Transverse colon (tissue), 4 donors: Measurements from ENCODE around the gene CS. TPM values are rescaled to one million over a fixed set of nuclear protein-coding genes. Genes with fewer than 3 reads are reported as not detected.
"Not testable (repeated sequence)": the region's sequence is repeated elsewhere in the genome, so short reads cannot be mapped to it uniquely, and the experiment has no call there.

Experiments
- DNase-seq: peaks from one replicate; pipeline ENCODE4 v3.0.0-alpha.2; 2019
- H3K27ac ChIP-seq, 4 donors: fragments of 200-600 bp; sonication (generic); 2 replicates each; pipeline ENCODE4 v1.5.1; 2016 to 2018; ENCODE audit warnings: inconsistent platforms in 4 of 4
- H3K27me3 ChIP-seq: fragments of 200-600 bp; sonication (generic); 2 replicates; pipeline ENCODE4 v1.5.1; 2017; ENCODE audit warnings: inconsistent platforms
- H3K36me3 ChIP-seq, 4 donors: fragments of 200-600 bp; sonication (generic); 2 replicates each; pipeline ENCODE4 v1.5.1; 2017 to 2019; ENCODE audit warnings: inconsistent platforms in 4 of 4
- H3K4me1 ChIP-seq, 4 donors: fragments of 200-600 bp; sonication (generic); 2 replicates each; pipeline ENCODE4 v1.5.1; 2017 to 2020; ENCODE audit warnings: inconsistent platforms in 4 of 4
- H3K4me3 ChIP-seq, 4 donors: fragments of 200-600 bp; sonication (generic); 1 replicate in 1 of 4; 2 replicates in 3 of 4; pipeline versions ENCODE4 v1.5.1 to v1.6.1; 2017 to 2019; ENCODE audit warnings: inconsistent platforms in 4 of 4
- H3K9me3 ChIP-seq, 2 donors: fragments of 200-600 bp; sonication (generic); 2 replicates each; pipeline ENCODE4 v1.5.1; 2017 to 2019; ENCODE audit warnings: inconsistent platforms in 2 of 2
- EP300 ChIP-seq: sonication (generic); formaldehyde crosslinking; IDR thresholded peaks from one replicate; pipeline ENCODE4 v1.6.1; 2017; ENCODE audit warnings: antibody characterized with exemption, low read depth
- POLR2A ChIP-seq: fragments of 450-650 bp; IDR thresholded peaks from one replicate; pipeline ENCODE4 v1.6.1; 2016; ENCODE audit warnings: antibody characterized with exemption, mild to moderate bottlenecking, moderate library complexity
- POLR2AphosphoS5 ChIP-seq, 3 donors: sonication (generic); formaldehyde crosslinking; IDR thresholded peaks; one replicate each; pipeline ENCODE4 v1.6.1; 2016; ENCODE audit warnings: antibody characterized with exemption in 3 of 3
- WGBS, 2 donors: methylation state at CpG; one replicate each; pipeline ENCODE4 v1.1.5; 2018; ENCODE audit warnings: low coverage in 1 of 2; 5-methylcytosine and 5-hydroxymethylcytosine counted together
- in situ Hi-C, 4 donors: fragments of 200-750 bp; cut with MboI; loops; one replicate each; pipeline versions ENCODE4 v1.15.0 to v1.15.1; 2017; ENCODE audit warnings: low sequenced_read_pairs in 3 of 4, low pct_ligation_motif_present in 1 of 4, low pct_unique_long_range_greater_than_20kb in 1 of 4
- intact Hi-C: fragments of 100-400 bp; cut with DNase I; formaldehyde crosslinking; loops from one replicate; pipeline ENCODE4 v1.15.1; 2023; ENCODE audit warnings: low total_unique reads
- total RNA-seq, 4 donors: library from RNA; depleted of rRNA; stranded (reverse); fragments of >200 nt; gene quantifications; one replicate each; pipeline ENCODE4 v1.1.0, GENCODE V29; 2016
- TF ChIP-seq, protein P1 (sequence below), 5 experiments: fragments of 200-600 bp in 3 of 5; fragments of 450-650 bp in 2 of 5; sonication (generic) in 3 of 5; IDR thresholded peaks; 1 replicate in 2 of 5; 2 replicates in 3 of 5; pipeline ENCODE4 v1.5.1; 2016 to 2017; ENCODE audit warnings: antibody characterized with exemption in 5 of 5, inconsistent platforms in 3 of 5, mild to moderate bottlenecking in 2 of 5, moderate library complexity in 1 of 5

The CS gene
- 100 to 1,000 TPM in 3 of 4 donors, 10 to 100 TPM in 1; 92.4 to 297 (median 213) TPM for total RNA-seq

DNA sequence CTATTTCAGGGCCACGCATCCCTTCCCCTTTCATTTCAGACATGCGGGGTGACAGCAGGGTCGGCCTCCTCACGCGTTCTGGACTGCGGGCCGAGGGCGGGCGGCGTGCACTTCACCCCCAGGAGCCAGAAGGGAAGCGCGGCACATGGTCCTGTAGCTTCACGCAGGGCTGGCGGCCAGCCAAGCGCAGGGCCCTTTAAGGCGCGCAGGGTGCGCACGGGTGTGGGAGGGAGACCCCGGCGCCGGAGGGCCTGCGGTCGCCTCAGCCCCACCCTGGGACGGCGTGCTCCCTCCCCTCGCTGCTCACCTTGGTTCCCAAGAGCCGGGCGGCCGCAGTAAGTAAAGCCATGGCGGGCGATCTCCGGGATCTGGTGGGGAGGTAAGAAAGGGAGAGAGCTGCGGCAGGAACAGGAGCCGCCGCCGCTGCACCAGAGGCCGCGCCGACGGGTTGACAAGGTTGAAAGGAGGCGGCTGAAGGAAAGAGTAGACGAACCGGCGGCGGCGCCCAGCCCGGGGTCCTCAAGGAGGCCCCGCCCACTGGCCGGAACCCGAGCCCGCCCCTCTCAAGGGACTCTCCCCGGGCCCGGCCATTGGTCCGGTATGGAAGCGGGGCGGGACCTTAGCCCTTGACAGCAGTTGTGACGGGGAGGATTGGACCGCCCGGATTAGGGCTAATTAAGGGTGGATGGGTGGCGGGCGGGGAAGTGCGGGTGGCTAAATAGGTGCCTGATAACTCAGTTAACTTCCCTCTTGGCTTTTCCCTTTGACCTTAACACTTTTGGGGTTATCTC lies at the start of gene CS:
Gene CS (minus strand): TSS at position 478 of the 791 bp plus-strand sequence. CDS start 129 bp downstream, at position 349.
- Histone ChIP-seq H3K9me3 (no peaks in the 10 kb centered on the region), H3K4me3 (peak within 1 kb of the TSS; percentile 68 to 94 (median 81)), H3K36me3 (peaks cover 0 to 6% (median 0%) of the 10 kb centered on the region in 4 donors), H3K27ac (peak within 1 kb of the TSS; percentile 95 to 98 (median 97)), H3K4me1 (peaks cover 21 to 59% (median 32%) of the 10 kb centered on the region in 4 donors), H3K27me3 (no peaks in the 10 kb centered on the region)
- in situ Hi-C loops (no loop called here), intact Hi-C loops (no loop called here)
- DNase-seq = peak; percentile 99
- WGBS, 2 donors = 2% methylated on average over 59 of the region's 63 CpGs; no CpG with 5 or more reads in 1 of the 2 donors
- peak; percentile 32 for TF ChIP-seq EP300
- peak; percentile 74 to 88 (median 85) for TF ChIP-seq POLR2AphosphoS5 (IDR thresholded peaks at IDR 0.05)
- peak; percentile 93 for TF ChIP-seq POLR2A
- TF ChIP-seq, protein P1, sequence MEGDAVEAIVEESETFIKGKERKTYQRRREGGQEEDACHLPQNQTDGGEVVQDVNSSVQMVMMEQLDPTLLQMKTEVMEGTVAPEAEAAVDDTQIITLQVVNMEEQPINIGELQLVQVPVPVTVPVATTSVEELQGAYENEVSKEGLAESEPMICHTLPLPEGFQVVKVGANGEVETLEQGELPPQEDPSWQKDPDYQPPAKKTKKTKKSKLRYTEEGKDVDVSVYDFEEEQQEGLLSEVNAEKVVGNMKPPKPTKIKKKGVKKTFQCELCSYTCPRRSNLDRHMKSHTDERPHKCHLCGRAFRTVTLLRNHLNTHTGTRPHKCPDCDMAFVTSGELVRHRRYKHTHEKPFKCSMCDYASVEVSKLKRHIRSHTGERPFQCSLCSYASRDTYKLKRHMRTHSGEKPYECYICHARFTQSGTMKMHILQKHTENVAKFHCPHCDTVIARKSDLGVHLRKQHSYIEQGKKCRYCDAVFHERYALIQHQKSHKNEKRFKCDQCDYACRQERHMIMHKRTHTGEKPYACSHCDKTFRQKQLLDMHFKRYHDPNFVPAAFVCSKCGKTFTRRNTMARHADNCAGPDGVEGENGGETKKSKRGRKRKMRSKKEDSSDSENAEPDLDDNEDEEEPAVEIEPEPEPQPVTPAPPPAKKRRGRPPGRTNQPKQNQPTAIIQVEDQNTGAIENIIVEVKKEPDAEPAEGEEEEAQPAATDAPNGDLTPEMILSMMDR (IDR thresholded peaks at IDR 0.05) = no peak

DNA sequence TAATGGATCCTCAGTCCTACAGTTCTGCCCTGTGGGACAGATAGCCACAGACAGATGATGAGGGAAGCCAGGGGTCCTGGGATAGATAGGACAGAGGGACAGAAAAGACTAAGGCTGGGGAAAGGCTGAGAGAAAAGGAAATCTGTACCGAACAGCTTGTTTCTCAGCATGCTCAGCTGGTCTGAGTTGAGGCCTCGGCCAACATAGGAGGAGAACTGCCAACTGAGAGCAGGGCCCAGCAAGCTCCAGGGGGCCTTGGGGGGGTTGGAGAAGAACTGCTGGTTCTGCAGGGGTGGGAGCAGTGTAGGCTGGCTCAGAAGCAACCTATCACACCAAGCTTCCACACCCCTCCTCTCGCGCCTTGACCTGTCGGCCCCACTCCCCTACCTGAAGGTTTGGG lies 48.6 kb upstream of the CS start:
- intact Hi-C loops = no loop called here
- Histone ChIP-seq H3K4me3 (no peak overlapping the region), H3K27ac (no peak overlapping the region), H3K36me3 (peaks cover 0 to 77% (median 37%) of the 10 kb centered on the region in 4 donors), H3K27me3 (no peaks in the 10 kb centered on the region), H3K4me1 (no peaks in the 10 kb centered on the region), H3K9me3 (no peaks in the 10 kb centered on the region)
- in situ Hi-C loops = loop anchor here in 1 of 4 donors (25.0 kb wide), 1 partner anchor 114 kb away; the partner anchor contains the start of genes MIP and SPRYD4
- no peak for DNase-seq
- 97% methylated on average over 5 of the region's 5 CpGs; no CpG with 5 or more reads in 1 of the 2 donors for WGBS, 2 donors
- TF ChIP-seq, protein P1 (IDR thresholded peaks at IDR 0.05) = no peak
- TF ChIP-seq POLR2A (no peak), POLR2AphosphoS5 (IDR thresholded peaks at IDR 0.05) (no peak), EP300 (no peak)

DNA sequence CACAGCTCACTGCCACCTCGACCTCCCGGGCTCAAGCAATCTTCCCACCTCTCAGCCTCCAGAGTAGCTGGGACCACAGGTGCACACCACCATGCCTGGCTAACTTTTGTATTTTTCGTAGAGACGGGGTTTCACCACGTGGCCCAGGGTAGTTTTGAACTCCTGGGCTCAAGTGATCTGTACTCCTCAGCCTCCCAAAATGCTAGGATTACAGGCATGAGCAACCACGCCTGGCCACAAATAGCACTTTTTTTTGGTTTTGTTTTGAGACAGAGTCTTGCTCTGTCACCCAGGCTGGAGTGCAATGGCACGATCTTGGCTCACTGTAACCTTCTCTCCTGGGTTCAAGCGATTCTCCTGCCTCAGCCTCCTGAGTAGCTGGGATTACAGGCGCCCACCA lies 47.1 kb upstream of the CS start:
- H3K4me1 ChIP-seq, intact Hi-C loops, DNase-seq, H3K9me3 ChIP-seq, H3K27me3 ChIP-seq, H3K27ac ChIP-seq, H3K4me3 ChIP-seq: not testable (repeated sequence)
- in situ Hi-C loops = loop anchor here in 1 of 4 donors (25.0 kb wide), 1 partner anchor 115 kb away; the partner anchor contains the start of genes MIP and SPRYD4
- 89 to 90% methylated on average over 2 to 9 of the region's 9 CpGs for WGBS, 2 donors
- peaks cover 0 to 70% (median 34%) of the 10 kb centered on the region in 4 donors for H3K36me3 ChIP-seq

DNA sequence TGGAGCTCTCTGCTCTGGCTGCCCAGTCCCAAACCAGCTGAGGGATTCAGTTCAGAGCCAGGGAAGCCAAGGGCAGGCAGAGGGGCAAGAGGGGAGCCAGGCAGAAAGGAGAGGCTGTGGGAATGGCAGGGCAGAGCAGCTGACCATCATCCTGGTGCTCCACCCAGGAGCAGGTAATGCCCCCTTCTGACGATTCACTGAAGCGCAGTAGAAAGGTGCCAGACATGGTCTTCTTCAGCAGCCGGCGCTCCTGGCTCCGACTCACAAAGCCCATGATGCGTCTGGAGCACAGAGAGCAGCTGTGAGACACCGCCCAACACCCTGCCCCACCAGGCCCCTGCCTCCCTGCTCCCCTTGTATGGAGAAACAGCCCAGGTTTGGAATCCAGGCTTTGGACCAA lies 46.5 kb upstream of the CS start:
- no peaks in the 10 kb centered on the region for H3K27me3 ChIP-seq
- intact Hi-C loops = no loop called here
- H3K36me3 ChIP-seq = peaks cover 0 to 68% (median 33%) of the 10 kb centered on the region in 4 donors
- no peak for TF ChIP-seq POLR2AphosphoS5 (IDR thresholded peaks at IDR 0.05)
- TF ChIP-seq POLR2A = no peak
- no peak for TF ChIP-seq EP300
- TF ChIP-seq, protein P1 (IDR thresholded peaks at IDR 0.05) = no peak
- H3K4me1 ChIP-seq = no peaks in the 10 kb centered on the region
- no peak overlapping the region for H3K27ac ChIP-seq
- no peak overlapping the region for H3K4me3 ChIP-seq
- in situ Hi-C loops = loop anchor here in 1 of 4 donors (25.0 kb wide), 1 partner anchor 116 kb away; the partner anchor contains the start of genes MIP and SPRYD4
- no peak for DNase-seq
- WGBS, 2 donors = 80% methylated on average over 7 of the region's 7 CpGs; no CpG with 5 or more reads in 1 of the 2 donors
- no peaks in the 10 kb centered on the region for H3K9me3 ChIP-seq

DNA sequence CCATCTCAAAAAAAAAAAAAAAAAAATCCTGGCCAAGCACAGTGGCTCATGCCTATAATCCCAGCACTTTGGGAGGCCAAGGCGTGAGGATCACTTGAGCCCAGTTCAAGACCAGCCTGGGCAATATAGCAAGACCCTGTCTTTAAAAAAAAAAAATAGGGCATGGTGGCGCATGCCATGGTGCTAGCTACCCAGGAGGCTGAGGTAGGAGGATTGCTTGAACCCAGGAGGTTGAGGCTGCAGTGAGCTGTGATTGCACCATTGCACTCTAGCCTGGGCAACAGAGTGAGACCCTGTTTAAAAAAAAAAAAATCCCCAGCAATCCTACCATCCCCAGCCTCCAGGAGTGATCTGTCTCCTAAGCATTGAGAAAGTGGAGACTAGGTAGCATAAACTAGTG lies 42.2 kb upstream of the CS start:
- 97 to 100% methylated on average over 2 of the region's 2 CpGs for WGBS, 2 donors
- in situ Hi-C loops = loop anchor here in 1 of 4 donors (25.0 kb wide), 1 partner anchor 120 kb away; the partner anchor contains the start of genes MIP and SPRYD4
- H3K4me3 ChIP-seq, intact Hi-C loops, DNase-seq, H3K4me1 ChIP-seq, H3K9me3 ChIP-seq, H3K27me3 ChIP-seq, H3K27ac ChIP-seq: not testable (repeated sequence)
- H3K36me3 ChIP-seq = peaks cover 0 to 32% (median 12%) of the 10 kb centered on the region in 4 donors
